ENCODE measurements around the gene RHOV. TPM values are rescaled to one million over a fixed set of nuclear protein-coding genes. Genes with fewer than 3 reads are reported as not detected.

RHOV gene
- total RNA-seq, 1 donor from 2014 or later: 0.61 TPM

DNA sequence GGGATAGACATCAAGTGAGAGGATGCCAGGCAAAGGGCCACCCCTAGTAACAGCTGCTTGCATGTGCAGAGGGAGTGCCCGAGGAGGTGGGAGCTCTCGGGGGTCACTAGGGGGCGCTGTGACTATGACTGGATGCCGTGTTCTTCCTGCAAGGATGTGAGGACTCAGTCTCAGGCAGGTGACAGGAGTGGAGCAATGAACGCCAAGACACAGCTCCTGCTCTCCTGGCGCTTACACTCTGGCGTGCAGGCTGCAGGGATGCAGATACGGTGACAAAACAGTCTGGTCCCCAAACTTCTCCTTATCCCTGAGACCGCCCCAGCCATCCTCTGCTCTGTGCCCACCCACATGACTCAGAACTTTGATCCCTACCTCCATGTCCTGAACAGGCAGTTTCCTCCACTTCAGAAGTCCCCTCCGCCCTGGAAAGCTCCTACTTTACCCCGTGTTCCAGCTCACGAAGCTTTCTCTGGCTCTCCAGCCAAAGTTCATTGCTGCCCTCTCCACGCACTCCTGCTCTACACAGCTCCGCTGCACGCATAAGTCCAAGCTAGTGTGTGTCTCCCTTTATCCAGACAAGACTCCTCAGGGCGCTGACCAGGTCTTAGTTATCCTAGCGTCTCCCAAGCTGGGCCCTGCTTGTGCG, 14.7 kb downstream of the RHOV start:
- H2AFZ ChIP-seq (ENCODE audit: low read depth, low read length): no peak overlapping the region
- Mint-ChIP-seq H3K4me1 (ENCODE audit: low read depth, unreplicated experiment) (no peaks in the 10 kb centered on the region), H3K4me3 (ENCODE audit: unreplicated experiment) (no peak overlapping the region), H3K27me3 (ENCODE audit: low read depth, unreplicated experiment) (peaks cover 8% of the 10 kb centered on the region), H3K27ac (ENCODE audit: unreplicated experiment) (no peak overlapping the region), H3K36me3 (ENCODE audit: low read depth, unreplicated experiment) (no peaks in the 10 kb centered on the region), H3K9me3 (ENCODE audit: unreplicated experiment) (peaks cover 2% of the 10 kb centered on the region)
- no peak overlapping the region for H3K9ac ChIP-seq (ENCODE audit: low read length)
- no peaks in the 10 kb centered on the region for H3K79me2 ChIP-seq (ENCODE audit: insufficient read depth, low read length)
- no peaks in the 10 kb centered on the region for H4K20me1 ChIP-seq (ENCODE audit: insufficient read depth, low read length)
- no peak for FAIRE-seq
- H3K4me3 ChIP-seq (ENCODE audit: insufficient read depth, low read depth, low read length): no peak overlapping the region
- no peak overlapping the region for H3K27ac ChIP-seq (ENCODE audit: low read depth, low read length)
- H3K4me2 ChIP-seq (ENCODE audit: low read length): no peak overlapping the region
- H3K9me3 ChIP-seq (ENCODE audit: insufficient read depth, low read depth, low read length): no peaks in the 10 kb centered on the region
- peak; percentile 44 for DNase-seq (ENCODE audit: low read depth)
- H3K36me3 ChIP-seq (ENCODE audit: insufficient read depth, low read length): no peaks in the 10 kb centered on the region
- peaks cover 2% of the 10 kb centered on the region for H3K4me1 ChIP-seq (ENCODE audit: insufficient read depth, low read length)
- H3K27me3 ChIP-seq (ENCODE audit: insufficient read depth, low read length): peaks cover 3% of the 10 kb centered on the region
- TF ChIP-seq EZH2 (IDR thresholded peaks at IDR 0.05; ENCODE audit: insufficient read depth, low read length) (no peak), CTCF (IDR thresholded peaks at IDR 0.05; ENCODE audit: insufficient read depth, low read depth, low read length) (peak; percentile 86)

- Histone ChIP-seq H3K9me3 (ENCODE audit: insufficient read depth, low read depth, low read length) (no peaks in the 10 kb centered on the region), H3K36me3 (ENCODE audit: insufficient read depth, low read length) (no peaks in the 10 kb centered on the region), H3K9ac (ENCODE audit: low read length) (no peak overlapping the region), H2AFZ (ENCODE audit: low read depth, low read length) (no peak overlapping the region), H3K4me1 (ENCODE audit: insufficient read depth, low read length) (peaks cover 2% of the 10 kb centered on the region), H3K4me2 (ENCODE audit: low read length) (no peak overlapping the region), H3K4me3 (ENCODE audit: insufficient read depth, low read depth, low read length) (no peak overlapping the region), H3K79me2 (ENCODE audit: insufficient read depth, low read length) (no peaks in the 10 kb centered on the region), H4K20me1 (ENCODE audit: insufficient read depth, low read length) (no peaks in the 10 kb centered on the region), H3K27me3 (ENCODE audit: insufficient read depth, low read length) (peaks cover 3% of the 10 kb centered on the region), H3K27ac (ENCODE audit: low read depth, low read length) (no peak overlapping the region)
- no peak for DNase-seq (ENCODE audit: low read depth)
- peaks cover 4% of the 10 kb centered on the region for H3K27me3 Mint-ChIP-seq (ENCODE audit: low read depth, unreplicated experiment)
- no peak for FAIRE-seq
- peak overlapping the region; percentile 27 for H3K27ac Mint-ChIP-seq (ENCODE audit: unreplicated experiment)
- peaks cover 2% of the 10 kb centered on the region for H3K9me3 Mint-ChIP-seq (ENCODE audit: unreplicated experiment)
- H3K4me3 Mint-ChIP-seq (ENCODE audit: unreplicated experiment): no peak overlapping the region
- no peaks in the 10 kb centered on the region for H3K36me3 Mint-ChIP-seq (ENCODE audit: low read depth, unreplicated experiment)
- no peak for TF ChIP-seq EZH2 (IDR thresholded peaks at IDR 0.05; ENCODE audit: insufficient read depth, low read length)
- no peak for TF ChIP-seq CTCF (IDR thresholded peaks at IDR 0.05; ENCODE audit: insufficient read depth, low read depth, low read length)
- no peaks in the 10 kb centered on the region for H3K4me1 Mint-ChIP-seq (ENCODE audit: low read depth, unreplicated experiment)
Measured at GRCh38 chr15:40858706-40859105, 15.3 kb downstream of the RHOV start.

DNA sequence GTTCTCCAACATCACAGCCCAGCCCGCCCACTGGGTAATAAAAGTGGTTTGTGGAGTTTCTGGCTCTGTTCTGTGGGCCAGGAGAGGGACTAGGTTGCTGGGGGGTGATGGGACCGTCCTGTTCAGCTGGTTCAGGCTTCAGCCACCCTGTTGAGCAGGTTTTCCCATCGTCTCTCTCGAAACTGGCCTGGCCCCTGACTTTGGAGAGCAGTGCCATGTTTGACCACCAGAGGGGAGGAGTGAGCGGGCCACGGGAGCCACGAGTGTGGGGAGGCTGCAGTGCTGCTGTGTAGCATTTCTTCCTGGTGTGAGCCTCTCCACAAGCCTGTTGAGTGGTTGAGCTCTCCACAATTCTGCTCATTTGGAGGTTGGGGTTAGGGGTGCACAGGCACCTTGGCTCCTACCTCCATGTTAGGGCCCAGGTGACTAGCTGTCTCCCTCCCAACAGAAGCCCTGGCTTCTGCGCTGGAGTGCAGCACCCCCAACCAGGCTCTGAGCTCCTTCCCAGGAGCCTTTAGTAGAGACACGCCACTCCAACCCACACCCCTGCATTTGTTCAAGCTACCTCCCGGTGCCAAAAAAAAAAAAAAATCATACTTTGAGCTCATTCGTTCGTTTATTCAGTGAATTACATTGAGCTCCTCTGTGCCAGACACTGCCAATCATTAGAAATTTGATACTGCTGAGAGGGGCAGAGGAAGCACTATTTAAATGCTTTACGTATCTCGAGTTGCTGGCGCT, 16.3 kb downstream of the RHOV start:
- Mint-ChIP-seq H3K4me1 (ENCODE audit: low read depth, unreplicated experiment) (no peaks in the 10 kb centered on the region), H3K36me3 (ENCODE audit: low read depth, unreplicated experiment) (no peaks in the 10 kb centered on the region), H3K4me3 (ENCODE audit: unreplicated experiment) (no peak overlapping the region), H3K27me3 (ENCODE audit: low read depth, unreplicated experiment) (peaks cover 1% of the 10 kb centered on the region), H3K27ac (ENCODE audit: unreplicated experiment) (no peak overlapping the region), H3K9me3 (ENCODE audit: unreplicated experiment) (peaks cover 2% of the 10 kb centered on the region)
- TF ChIP-seq CTCF (IDR thresholded peaks at IDR 0.05; ENCODE audit: insufficient read depth, low read depth, low read length): peak; percentile 86
- no peak for TF ChIP-seq EZH2 (IDR thresholded peaks at IDR 0.05; ENCODE audit: insufficient read depth, low read length)
- Histone ChIP-seq H3K27me3 (ENCODE audit: insufficient read depth, low read length) (peaks cover 3% of the 10 kb centered on the region), H3K4me2 (ENCODE audit: low read length) (no peak overlapping the region), H3K36me3 (ENCODE audit: insufficient read depth, low read length) (no peaks in the 10 kb centered on the region), H3K4me3 (ENCODE audit: insufficient read depth, low read depth, low read length) (no peak overlapping the region), H3K9me3 (ENCODE audit: insufficient read depth, low read depth, low read length) (no peaks in the 10 kb centered on the region), H3K4me1 (ENCODE audit: insufficient read depth, low read length) (peaks cover 2% of the 10 kb centered on the region), H2AFZ (ENCODE audit: low read depth, low read length) (peak overlapping the region; percentile 51), H3K79me2 (ENCODE audit: insufficient read depth, low read length) (no peaks in the 10 kb centered on the region), H3K9ac (ENCODE audit: low read length) (no peak overlapping the region), H3K27ac (ENCODE audit: low read depth, low read length) (no peak overlapping the region), H4K20me1 (ENCODE audit: insufficient read depth, low read length) (no peaks in the 10 kb centered on the region)
- no peak for DNase-seq (ENCODE audit: low read depth)
- FAIRE-seq: no peak

All from astrocyte (in vitro differentiated cells and primary cell).